Gastroesophageal sphincter (tissue), 3 donors: Measurements from ENCODE around the gene HAUS2.

Experiments used
- CTCF ChIP-seq, 4 experiments: fragments of 200-600 bp in 2 of 4; fragments of 450-650 bp in 2 of 4; sonication (generic) in 1 of 4; IDR thresholded peaks; one replicate each; pipeline ENCODE4 v1.5.1; 2017 to 2019; ENCODE audit warnings: antibody characterized with exemption in 4 of 4, mild to moderate bottlenecking in 2 of 4, moderate library complexity in 2 of 4
- EP300 ChIP-seq: sonication (generic); formaldehyde crosslinking; IDR thresholded peaks from one replicate; pipeline ENCODE4 v1.6.1; 2017; ENCODE audit warnings: antibody characterized with exemption, mild to moderate bottlenecking
- POLR2A ChIP-seq, 2 donors: fragments of 450-650 bp; IDR thresholded peaks; one replicate each; pipeline ENCODE4 v1.6.1; 2017; ENCODE audit warnings: antibody characterized with exemption in 2 of 2, mild to moderate bottlenecking in 2 of 2, moderate library complexity in 1 of 2
- POLR2AphosphoS5 ChIP-seq: sonication (generic); formaldehyde crosslinking; IDR thresholded peaks from one replicate; pipeline ENCODE4 v1.6.1; 2017; ENCODE audit warnings: antibody characterized with exemption

GRCh38 chr15:42504631-42505030, 44.0 kb upstream of the HAUS2 start:
- TF ChIP-seq CTCF (IDR thresholded peaks at IDR 0.05) (no peak), POLR2A (IDR thresholded peaks at IDR 0.05) (no peak), EP300 (no peak), POLR2AphosphoS5 (no peak)
